ENCODE measurements around the gene AMDHD2.
A peak's percentile ranks its signal among the peaks of the same experiment; 100 is the strongest.

AMDHD2 gene

GRCh38 chr16:2496223-2497115 is 23.7 kb upstream of the AMDHD2 start:
- H3K4me3 ChIP-seq (ENCODE audit: low read depth, low read length) = no peak overlapping the region
- ChIA-PET POLR2A (interaction anchor here (0.6 kb wide), 2 partner anchors 22 to 271 kb away, joined by 3 read pairs; no protein-coding TSS in a partner anchor), CTCF (no interaction called here)
- H3K4me1 ChIP-seq (ENCODE audit: control insufficient read depth, insufficient read depth, low read length) = no peaks in the 10 kb centered on the region
- H3K36me3 ChIP-seq (ENCODE audit: control insufficient read depth in 2 of 2, insufficient read depth in 1 of 2, low read length in 2 of 2) = peaks cover 0 to 39% of the 10 kb centered on the region in 2 experiments; a peak in 2 of 3 replicates
- H3K9me3 ChIP-seq (ENCODE audit: control insufficient read depth, insufficient read depth, low read depth, low read length) = no peaks in the 10 kb centered on the region
- H3K27ac ChIP-seq (ENCODE audit: extremely low read depth, low read depth, low read length) = no peak overlapping the region
- TF ChIP-seq, protein P1, sequence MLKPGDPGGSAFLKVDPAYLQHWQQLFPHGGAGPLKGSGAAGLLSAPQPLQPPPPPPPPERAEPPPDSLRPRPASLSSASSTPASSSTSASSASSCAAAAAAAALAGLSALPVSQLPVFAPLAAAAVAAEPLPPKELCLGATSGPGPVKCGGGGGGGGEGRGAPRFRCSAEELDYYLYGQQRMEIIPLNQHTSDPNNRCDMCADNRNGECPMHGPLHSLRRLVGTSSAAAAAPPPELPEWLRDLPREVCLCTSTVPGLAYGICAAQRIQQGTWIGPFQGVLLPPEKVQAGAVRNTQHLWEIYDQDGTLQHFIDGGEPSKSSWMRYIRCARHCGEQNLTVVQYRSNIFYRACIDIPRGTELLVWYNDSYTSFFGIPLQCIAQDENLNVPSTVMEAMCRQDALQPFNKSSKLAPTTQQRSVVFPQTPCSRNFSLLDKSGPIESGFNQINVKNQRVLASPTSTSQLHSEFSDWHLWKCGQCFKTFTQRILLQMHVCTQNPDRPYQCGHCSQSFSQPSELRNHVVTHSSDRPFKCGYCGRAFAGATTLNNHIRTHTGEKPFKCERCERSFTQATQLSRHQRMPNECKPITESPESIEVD (tag by site-specific recombination; IDR thresholded peaks at IDR 0.05) = no peak
- TF ChIP-seq ZNF335 (tag by site-specific recombination; conservative IDR thresholded peaks at IDR 0.05) (no peak), YY1 (tag by site-specific recombination; IDR thresholded peaks at IDR 0.05) (no peak), BCL6B (tag by site-specific recombination; IDR thresholded peaks at IDR 0.05) (no peak), BCL11A (tag by site-specific recombination; IDR thresholded peaks at IDR 0.05; ENCODE audit: low read depth) (no peak)

- TF ChIP-seq KLF1 (tag by site-specific recombination; IDR thresholded peaks at IDR 0.05) (peak; percentile 74), ZNF701 (tag by site-specific recombination; IDR thresholded peaks at IDR 0.05) (no peak), EGR2 (tag by site-specific recombination; IDR thresholded peaks at IDR 0.05; ENCODE audit: low read depth) (no peak), GLIS1 (tag by site-specific recombination; IDR thresholded peaks at IDR 0.05) (peak; percentile 57)
- ChIA-PET POLR2A (interaction anchor here (0.6 kb wide), 1 partner anchor 21 kb away, joined by 3 read pairs; no protein-coding TSS in a partner anchor), CTCF (no interaction called here)
- H3K9me3 ChIP-seq (ENCODE audit: control insufficient read depth, insufficient read depth, low read depth, low read length) = no peaks in the 10 kb centered on the region
- H3K27ac ChIP-seq (ENCODE audit: extremely low read depth, low read depth, low read length) = no peak overlapping the region
- H3K36me3 ChIP-seq (ENCODE audit: control insufficient read depth in 2 of 2, insufficient read depth in 1 of 2, low read length in 2 of 2) = peaks cover 0 to 39% of the 10 kb centered on the region in 2 experiments; a peak in 1 of 3 replicates
- H3K4me3 ChIP-seq (ENCODE audit: low read depth, low read length) = no peak overlapping the region
- H3K4me1 ChIP-seq (ENCODE audit: control insufficient read depth, insufficient read depth, low read length) = peaks cover 5% of the 10 kb centered on the region
Observed at GRCh38 chr16:2497116-2497630, 23.0 kb upstream of the AMDHD2 start.

- peaks cover 7% of the 10 kb centered on the region for H3K4me1 ChIP-seq (ENCODE audit: control insufficient read depth, insufficient read depth, low read length)
- POLR2A ChIA-PET = no interaction called here
- CTCF ChIA-PET = no interaction called here
- H3K4me3 ChIP-seq (ENCODE audit: low read depth, low read length) = no peak overlapping the region
- H3K27ac ChIP-seq (ENCODE audit: extremely low read depth, low read depth, low read length) = no peak overlapping the region
- H3K9me3 ChIP-seq (ENCODE audit: control insufficient read depth, insufficient read depth, low read depth, low read length) = no peaks in the 10 kb centered on the region
- TF ChIP-seq PRDM1 (tag by site-specific recombination; IDR thresholded peaks at IDR 0.05) (0 out of 2 replicates have a peak, but pooled peaks have one; percentile 40), ZNF530 (tag by site-specific recombination; IDR thresholded peaks at IDR 0.05; ENCODE audit: low read depth) (no peak)
- H3K36me3 ChIP-seq (ENCODE audit: control insufficient read depth in 2 of 2, insufficient read depth in 1 of 2, low read length in 2 of 2) = peaks cover 0 to 39% of the 10 kb centered on the region in 2 experiments; a peak in 1 of 3 replicates
Observed at GRCh38 chr16:2497695-2498484, 22.3 kb upstream of the AMDHD2 start.
